A673 (cell line): Measurements from ENCODE around the gene ADI1.

Experiments used
- EZH2 ChIP-seq: fragments of 200-600 bp; sonication (generic); IDR thresholded peaks from 2 replicates; pipeline ENCODE4 v1.6.1; 2017; ENCODE audit warnings: borderline replicate concordance, low read depth, mild to moderate bottlenecking, mixed read lengths, antibody characterized with exemption, low read length; ENCODE audit not compliant: poor library complexity, severe bottlenecking
- TF ChIP-seq, protein P1 (sequence below): fragments of 300-800, 200-600 bp; sonication (generic); conservative IDR thresholded peaks from 2 replicates; pipeline ENCODE4 v1.5.1; 2017; ENCODE audit warnings: low read depth, mild to moderate bottlenecking, antibody characterized with exemption, low read length, moderate library complexity, mixed read lengths

DNA sequence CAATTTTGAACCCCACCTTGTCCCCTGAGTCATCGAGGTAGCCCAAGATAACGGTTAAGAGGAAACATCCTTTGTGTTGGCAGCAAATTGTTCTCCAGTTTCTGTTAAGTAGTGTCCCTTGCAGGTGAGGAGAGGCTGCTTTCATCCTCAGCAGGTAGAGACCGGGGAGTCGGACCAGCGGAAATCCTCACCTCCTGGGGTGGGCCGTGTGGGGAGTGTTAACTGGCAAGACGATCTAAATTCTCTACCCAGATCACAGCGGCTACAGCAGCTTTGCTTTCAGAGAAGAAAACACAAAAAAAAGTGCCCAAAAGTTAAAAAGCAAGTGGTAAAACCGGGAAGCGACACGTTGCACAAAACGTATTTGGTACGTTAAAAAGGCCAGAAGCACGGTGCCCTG is 63.2 kb downstream of the ADI1 start:
- TF ChIP-seq, protein P1, sequence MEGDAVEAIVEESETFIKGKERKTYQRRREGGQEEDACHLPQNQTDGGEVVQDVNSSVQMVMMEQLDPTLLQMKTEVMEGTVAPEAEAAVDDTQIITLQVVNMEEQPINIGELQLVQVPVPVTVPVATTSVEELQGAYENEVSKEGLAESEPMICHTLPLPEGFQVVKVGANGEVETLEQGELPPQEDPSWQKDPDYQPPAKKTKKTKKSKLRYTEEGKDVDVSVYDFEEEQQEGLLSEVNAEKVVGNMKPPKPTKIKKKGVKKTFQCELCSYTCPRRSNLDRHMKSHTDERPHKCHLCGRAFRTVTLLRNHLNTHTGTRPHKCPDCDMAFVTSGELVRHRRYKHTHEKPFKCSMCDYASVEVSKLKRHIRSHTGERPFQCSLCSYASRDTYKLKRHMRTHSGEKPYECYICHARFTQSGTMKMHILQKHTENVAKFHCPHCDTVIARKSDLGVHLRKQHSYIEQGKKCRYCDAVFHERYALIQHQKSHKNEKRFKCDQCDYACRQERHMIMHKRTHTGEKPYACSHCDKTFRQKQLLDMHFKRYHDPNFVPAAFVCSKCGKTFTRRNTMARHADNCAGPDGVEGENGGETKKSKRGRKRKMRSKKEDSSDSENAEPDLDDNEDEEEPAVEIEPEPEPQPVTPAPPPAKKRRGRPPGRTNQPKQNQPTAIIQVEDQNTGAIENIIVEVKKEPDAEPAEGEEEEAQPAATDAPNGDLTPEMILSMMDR = no peak
- TF ChIP-seq EZH2 = no peak
